ENCODE measurements around the gene CHPT1.

CHPT1 gene

GRCh38 chr12:101686176-101686575 lies 11.3 kb upstream of the CHPT1 start:
- no peak for DNase-seq

GRCh38 chr12:101690544-101691098 lies 6.8 kb upstream of the CHPT1 start:
- DNase-seq, result no peak

- DNase-seq, result no peak
Observed at GRCh38 chr12:101691503-101692096, 5.8 kb upstream of the CHPT1 start.

GRCh38 chr12:101694297-101694848 lies 3.1 kb upstream of the CHPT1 start:
- DNase-seq, result no peak

GRCh38 chr12:101694986-101695385 lies 2.5 kb upstream of the CHPT1 start:
- no peak for DNase-seq

- DNase-seq, result no peak
Observed at GRCh38 chr12:101695706-101696105, 1.7 kb upstream of the CHPT1 start.

GRCh38 chr12:101696251-101697196 lies 916 bp upstream of the CHPT1 start:
- DNase-seq, result no peak

GRCh38 chr12:101697930-101698799 lies 725 bp downstream of the CHPT1 start:
- DNase-seq, result no peak

GRCh38 chr12:101698800-101699347 lies 1.4 kb downstream of the CHPT1 start:
- DNase-seq, result no peak

GRCh38 chr12:101700299-101700820 lies 2.9 kb downstream of the CHPT1 start:
- no peak for DNase-seq

- no peak for DNase-seq
Observed at GRCh38 chr12:101703487-101703886, 6.0 kb downstream of the CHPT1 start.

GRCh38 chr12:101706403-101706802 lies 9.0 kb downstream of the CHPT1 start:
- DNase-seq, result no peak

- no peak for DNase-seq
Observed at GRCh38 chr12:101707131-101707782, 9.8 kb downstream of the CHPT1 start.

- DNase-seq, result no peak
Observed at GRCh38 chr12:101710288-101710687, 12.8 kb downstream of the CHPT1 start.

- DNase-seq, result no peak
Observed at GRCh38 chr12:101713059-101713682, 15.7 kb downstream of the CHPT1 start.

GRCh38 chr12:101713930-101714329 lies 16.5 kb downstream of the CHPT1 start:
- DNase-seq, result no peak

GRCh38 chr12:101714877-101715444 lies 17.5 kb downstream of the CHPT1 start:
- no peak for DNase-seq

GRCh38 chr12:101719566-101719965 lies 22.1 kb downstream of the CHPT1 start:
- DNase-seq, result no peak

- no peak for DNase-seq
Observed at GRCh38 chr12:101720118-101720517, 22.7 kb downstream of the CHPT1 start.

- DNase-seq, result no peak
Observed at GRCh38 chr12:101722392-101722791, 25.0 kb downstream of the CHPT1 start.

GRCh38 chr12:101727098-101727497 lies 29.7 kb downstream of the CHPT1 start:
- no peak for DNase-seq
